ENCODE data around the gene NYNRIN. TPM values are rescaled to one million over a fixed set of nuclear protein-coding genes. Genes with fewer than 3 reads are reported as not detected.

Gene NYNRIN
- total RNA-seq, 2 experiments from 2014 or later = 0.07 to 0.16 TPM

DNA sequence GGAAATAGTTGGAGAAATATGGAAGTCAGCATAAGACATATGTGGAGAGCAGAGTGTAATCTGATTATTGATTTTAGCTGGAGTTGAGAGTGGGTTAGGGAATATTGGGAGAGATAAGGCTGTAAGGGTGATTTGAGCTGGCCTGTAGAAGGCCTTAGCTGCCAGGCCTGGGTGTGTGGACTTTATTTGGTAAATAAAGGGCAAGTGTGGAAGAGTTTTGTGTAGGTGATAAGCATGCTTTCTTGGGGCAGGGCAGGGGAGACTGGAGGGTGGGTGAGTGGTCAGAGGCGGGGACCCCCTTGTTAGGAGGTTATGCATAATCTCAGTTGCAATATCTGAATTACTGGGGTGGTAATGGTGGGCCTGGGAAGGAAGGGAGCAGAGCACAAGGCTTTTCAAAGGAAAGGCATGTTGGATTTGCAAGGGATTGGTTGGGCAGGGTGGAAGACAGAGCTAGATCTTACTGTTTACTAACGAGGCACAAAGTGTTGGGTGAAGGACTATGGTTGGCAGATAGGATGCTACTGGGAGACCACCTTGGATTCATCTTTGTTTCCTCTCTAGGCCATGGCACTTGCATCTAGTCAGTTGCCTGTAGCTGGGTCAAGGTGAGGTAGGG, 36.5 kb downstream of the NYNRIN start:
- no peaks in the 10 kb centered on the region for H3K9me3 Mint-ChIP-seq (ENCODE audit: low read depth)
- ChIA-PET POLR2A (interaction anchor here (1.0 to 2.1 kb wide), 2 partner anchors 95 to 103 kb away, joined by 4 to 6 read pairs; partner anchors contain the start of gene RIPK3), CTCF (interaction anchor here (0.5 to 4.7 kb wide), 10 partner anchors 10 to 301 kb away, joined by 3 to 125 read pairs (median 12); partner anchors contain the start of genes ADCY4, DHRS1, NOP9 and RIPK3)
- H3K4me1 Mint-ChIP-seq = peaks cover 47% of the 10 kb centered on the region
- no peaks in the 10 kb centered on the region for H3K27me3 Mint-ChIP-seq
- H3K27ac Mint-ChIP-seq = peak overlapping the region; percentile 2
- DNase-seq = no peak
- peaks cover 63% of the 10 kb centered on the region for H3K36me3 Mint-ChIP-seq (ENCODE audit: low read depth)
- ATAC-seq = no peak
- H3K4me3 Mint-ChIP-seq = no peak overlapping the region
- intact Hi-C loops (cut with DNase I, micrococcal nuclease) = no loop called here

DNA sequence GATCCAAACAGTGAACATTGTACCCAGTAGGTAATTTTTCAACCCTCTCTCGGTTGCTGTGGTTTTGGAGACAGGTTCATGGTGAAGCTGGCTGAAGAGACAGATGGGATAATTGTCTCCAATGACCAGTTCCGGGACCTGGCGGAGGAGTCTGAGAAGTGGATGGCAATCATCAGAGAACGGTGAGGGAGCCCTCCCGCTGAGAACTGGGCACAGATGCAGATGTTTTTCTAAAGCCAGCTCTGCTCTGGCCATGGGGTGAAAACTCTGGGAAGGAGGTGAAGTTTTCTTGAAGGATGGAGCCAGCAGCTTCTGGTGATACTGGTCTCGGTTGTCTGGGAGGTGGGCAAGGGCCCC, 37.2 kb downstream of the NYNRIN start:
- POLR2A ChIA-PET = interaction anchor here (2.1 kb wide), 2 partner anchors 96 to 103 kb away, joined by 6 to 9 read pairs; partner anchors contain the start of gene RIPK3
- intact Hi-C loops (cut with DNase I, micrococcal nuclease) = loop anchor here (1.0 kb wide), 3 partner anchors 70 to 103 kb away; no protein-coding TSS in a partner anchor
- peaks cover 51% of the 10 kb centered on the region for H3K4me1 Mint-ChIP-seq
- DNase-seq (no peak), ATAC-seq (no peak)
- CTCF ChIA-PET = interaction anchor here (0.6 to 4.7 kb wide), 24 partner anchors 11 to 331 kb away, joined by 3 to 125 read pairs (median 6); partner anchors contain the start of genes ADCY4, CHMP4A, CIDEB and DCAF11
- H3K36me3 Mint-ChIP-seq (ENCODE audit: low read depth) = peaks cover 66% of the 10 kb centered on the region
- no peaks in the 10 kb centered on the region for H3K27me3 Mint-ChIP-seq
- H3K4me3 Mint-ChIP-seq = no peak overlapping the region
- H3K9me3 Mint-ChIP-seq (ENCODE audit: low read depth) = no peaks in the 10 kb centered on the region
- H3K27ac Mint-ChIP-seq = no peak overlapping the region

DNA sequence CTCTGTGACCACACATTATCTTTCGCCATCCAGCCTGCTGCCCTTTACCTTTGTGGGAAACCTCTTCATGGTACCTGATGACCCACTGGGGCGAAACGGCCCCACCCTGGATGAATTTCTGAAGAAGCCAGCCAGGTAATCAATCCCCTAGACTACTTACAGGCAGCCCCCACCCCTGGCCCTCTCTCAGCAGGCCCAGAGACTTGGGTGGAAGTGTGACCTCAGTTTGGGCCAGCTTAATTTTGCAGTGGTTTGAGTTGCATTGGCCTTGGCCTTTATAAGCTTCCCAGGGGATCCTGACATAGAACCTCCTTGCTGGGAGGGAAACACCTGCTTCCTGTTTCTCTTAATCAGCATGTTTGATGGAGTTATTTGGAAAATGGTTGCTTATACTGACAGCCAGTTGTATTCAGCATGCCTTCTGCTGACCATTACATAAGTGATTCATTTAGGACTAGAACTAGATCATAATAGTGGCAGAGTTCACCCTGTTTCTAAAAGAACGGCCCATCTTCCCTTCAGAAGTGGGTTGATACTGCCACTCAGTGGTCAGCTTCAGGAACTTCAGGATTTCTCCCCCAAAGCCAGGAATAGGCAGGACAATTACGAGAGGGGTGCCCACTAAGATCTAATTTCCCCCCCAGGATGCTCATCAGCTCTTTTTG, 37.7 kb downstream of the NYNRIN start:
- peaks cover 51% of the 10 kb centered on the region for H3K4me1 Mint-ChIP-seq
- CTCF ChIA-PET = interaction anchor here (0.6 to 4.7 kb wide), 27 partner anchors 11 to 332 kb away, joined by 3 to 125 read pairs (median 6); partner anchors contain the start of genes ADCY4, CHMP4A, CIDEB and DCAF11
- H3K27me3 Mint-ChIP-seq = no peaks in the 10 kb centered on the region
- peak; percentile 58 for DNase-seq
- POLR2A ChIA-PET = interaction anchor here (2.1 kb wide), 1 partner anchor 103 kb away, joined by 9 read pairs; no protein-coding TSS in a partner anchor
- peaks cover 66% of the 10 kb centered on the region for H3K36me3 Mint-ChIP-seq (ENCODE audit: low read depth)
- ATAC-seq = peak; percentile 53
- intact Hi-C loops (cut with DNase I, micrococcal nuclease) = loop anchor here (1.0 kb wide), 3 partner anchors 70 to 103 kb away; no protein-coding TSS in a partner anchor
- peak overlapping the region; percentile 75 for H3K27ac Mint-ChIP-seq
- no peak overlapping the region for H3K4me3 Mint-ChIP-seq
- no peaks in the 10 kb centered on the region for H3K9me3 Mint-ChIP-seq (ENCODE audit: low read depth)

- POLR2A ChIA-PET = interaction anchor here (2.1 kb wide), 1 partner anchor 104 kb away, joined by 9 read pairs; no protein-coding TSS in a partner anchor
- Mint-ChIP-seq H3K27ac (peak overlapping the region; percentile 75), H3K36me3 (ENCODE audit: low read depth) (peaks cover 67% of the 10 kb centered on the region), H3K27me3 (no peaks in the 10 kb centered on the region), H3K9me3 (ENCODE audit: low read depth) (no peaks in the 10 kb centered on the region), H3K4me3 (no peak overlapping the region), H3K4me1 (peaks cover 51% of the 10 kb centered on the region)
- CTCF ChIA-PET = interaction anchor here (0.6 to 4.7 kb wide), 22 partner anchors 12 to 322 kb away, joined by 3 to 125 read pairs (median 6); partner anchors contain the start of genes ADCY4, CIDEB, DCAF11 and DHRS1
- intact Hi-C loops (cut with DNase I, micrococcal nuclease) = no loop called here
- no peak for ATAC-seq
- DNase-seq = no peak
Measured at GRCh38 chr14:24437020-24437735, 38.4 kb downstream of the NYNRIN start.

- Mint-ChIP-seq H3K36me3 (ENCODE audit: low read depth) (peaks cover 66% of the 10 kb centered on the region), H3K4me1 (peaks cover 51% of the 10 kb centered on the region), H3K27ac (peak overlapping the region; percentile 75), H3K4me3 (no peak overlapping the region), H3K27me3 (no peaks in the 10 kb centered on the region), H3K9me3 (ENCODE audit: low read depth) (no peaks in the 10 kb centered on the region)
- ChIA-PET POLR2A (interaction anchor here (2.1 kb wide), 1 partner anchor 105 kb away, joined by 9 read pairs; no protein-coding TSS in a partner anchor), CTCF (interaction anchor here (0.9 to 4.7 kb wide), 18 partner anchors 13 to 242 kb away, joined by 3 to 125 read pairs (median 8); partner anchors contain the start of genes ADCY4, CIDEB, DHRS1 and NOP9)
- intact Hi-C loops (cut with DNase I, micrococcal nuclease) = no loop called here
- DNase-seq (no peak), ATAC-seq (no peak)
Measured at GRCh38 chr14:24437736-24438067, 38.9 kb downstream of the NYNRIN start.

- POLR2A ChIA-PET = interaction anchor here (5.4 kb wide), 1 partner anchor 8 kb away, joined by 50 read pairs; the partner anchor contains the start of genes CBLN3 and KHNYN
- CTCF ChIA-PET = interaction anchor here (1.0 to 5.3 kb wide), 8 partner anchors 8 to 243 kb away, joined by 3 to 125 read pairs (median 12); partner anchors contain the start of genes ADCY4, CBLN3, CIDEB and KHNYN
- peaks cover 64% of the 10 kb centered on the region for H3K36me3 Mint-ChIP-seq (ENCODE audit: low read depth)
Measured at GRCh38 chr14:24438223-24439097, 39.7 kb downstream of the NYNRIN start.

GRCh38 chr14:24439257-24439656, 40.5 kb downstream of the NYNRIN start:
- ATAC-seq (no peak), DNase-seq (no peak)
- ChIA-PET CTCF (interaction anchor here (0.6 to 5.3 kb wide), 4 partner anchors 8 to 106 kb away, joined by 3 to 66 read pairs (median 7); partner anchors contain the start of genes CBLN3 and KHNYN), POLR2A (interaction anchor here (5.4 kb wide), 1 partner anchor 8 kb away, joined by 50 read pairs; the partner anchor contains the start of genes CBLN3 and KHNYN)
- intact Hi-C loops (cut with DNase I, micrococcal nuclease) = no loop called here
- Mint-ChIP-seq H3K9me3 (ENCODE audit: low read depth) (no peaks in the 10 kb centered on the region), H3K4me1 (peaks cover 52% of the 10 kb centered on the region), H3K4me3 (no peak overlapping the region), H3K27ac (peak overlapping the region; percentile 20), H3K27me3 (no peaks in the 10 kb centered on the region), H3K36me3 (ENCODE audit: low read depth) (peaks cover 59% of the 10 kb centered on the region)

More at GRCh38 chr14:24438223-24439097, 39.7 kb downstream of the NYNRIN start:
- H3K4me1 Mint-ChIP-seq = peaks cover 48% of the 10 kb centered on the region
- ATAC-seq = no peak
- peak overlapping the region; percentile 58 for H3K27ac Mint-ChIP-seq
- H3K27me3 Mint-ChIP-seq = no peaks in the 10 kb centered on the region
- intact Hi-C loops (cut with DNase I, micrococcal nuclease) = no loop called here
- no peaks in the 10 kb centered on the region for H3K9me3 Mint-ChIP-seq (ENCODE audit: low read depth)
- no peak overlapping the region for H3K4me3 Mint-ChIP-seq
- DNase-seq = no peak

GRCh38 chr14:24439830-24440605, 41.2 kb downstream of the NYNRIN start:
- intact Hi-C loops (cut with DNase I, micrococcal nuclease) = loop anchor here (5.0 kb wide), 6 partner anchors 208 to 1138 kb away; partner anchors contain the start of genes GMPR2 (in 1 of the 2), MDP1 (in 1 of the 2), NEDD8 (in 1 of the 2) and PABPN1 (in 1 of the 2)
- H3K36me3 Mint-ChIP-seq (ENCODE audit: low read depth) = peaks cover 60% of the 10 kb centered on the region
- peak overlapping the region; percentile 99 for H3K27ac Mint-ChIP-seq
- no peaks in the 10 kb centered on the region for H3K27me3 Mint-ChIP-seq
- ChIA-PET POLR2A (interaction anchor here (5.4 kb wide), 1 partner anchor 9 kb away, joined by 50 read pairs; the partner anchor contains the start of genes CBLN3 and KHNYN), CTCF (interaction anchor here (0.6 to 5.3 kb wide), 6 partner anchors 9 to 198 kb away, joined by 3 to 66 read pairs (median 5); partner anchors contain the start of genes CBLN3 and KHNYN)
- peaks cover 52% of the 10 kb centered on the region for H3K4me1 Mint-ChIP-seq
- peak overlapping the region; percentile 97 for H3K4me3 Mint-ChIP-seq
- ATAC-seq (no peak), DNase-seq (no peak)
- no peaks in the 10 kb centered on the region for H3K9me3 Mint-ChIP-seq (ENCODE audit: low read depth)

Data from activated CD4-positive, alpha-beta T cell treated with anti-CD3 and anti-CD28 coated beads for 36 hours (primary cell).